ENCODE measurements around the gene NPR3. TPM values are rescaled to one million over a fixed set of nuclear protein-coding genes. Genes with fewer than 3 reads are reported as not detected.

Gene NPR3
- total and polyA plus RNA-seq, 4 donors, result 0.70 to 15.4 (median 2.2) TPM

- Histone ChIP-seq H3K9ac (ENCODE audit: low read depth in 1 of 2, low read length in 2 of 2) (no peak overlapping the region), H3K27ac (ENCODE audit: low read depth in 1 of 2, low read length in 2 of 2) (no peak overlapping the region), H3K27me3 (ENCODE audit: control insufficient read depth in 4 of 4, insufficient read depth in 4 of 4, low read length in 3 of 4) (no peaks in the 10 kb centered on the region), H3K4me3 (ENCODE audit: low read depth in 1 of 3, low read length in 3 of 3) (no peak overlapping the region), H3K36me3 (ENCODE audit: control insufficient read depth in 4 of 4, insufficient read depth in 3 of 4, low read depth in 1 of 4, low read length in 3 of 4) (no peaks in the 10 kb centered on the region), H3K9me3 (ENCODE audit: control insufficient read depth in 4 of 4, low read length in 3 of 4) (no peaks in the 10 kb centered on the region), H3K4me1 (ENCODE audit: control insufficient read depth in 4 of 4, insufficient read depth in 4 of 4, low read length in 3 of 4) (no peaks in the 10 kb centered on the region)
- TF ChIP-seq ATF3 (IDR thresholded peaks at IDR 0.05), result no peak
- no peak for TF ChIP-seq NR2F2 (IDR thresholded peaks at IDR 0.05)
- no peak for TF ChIP-seq ZBTB33 (IDR thresholded peaks at IDR 0.05)
- no peak for TF ChIP-seq REST (IDR thresholded peaks at IDR 0.05)
- TF ChIP-seq JUND (IDR thresholded peaks at IDR 0.05), result no peak
- no peak for TF ChIP-seq HNF4A (conservative IDR thresholded peaks at IDR 0.05)
- TF ChIP-seq TAF1 (conservative IDR thresholded peaks at IDR 0.05), result no peak
- TF ChIP-seq YY1 (IDR thresholded peaks at IDR 0.05), result no peak
- TF ChIP-seq MAX (IDR thresholded peaks at IDR 0.05), result no peak
- no peak for TF ChIP-seq HNF4G (IDR thresholded peaks at IDR 0.05)
- TF ChIP-seq FOXA1 (IDR thresholded peaks at IDR 0.05), result no peak
- TF ChIP-seq GABPA (IDR thresholded peaks at IDR 0.05 in 1 of 2, conservative IDR thresholded peaks at IDR 0.05 in 1 of 2), result no peak
- TF ChIP-seq RAD21 (IDR thresholded peaks at IDR 0.05), result no peak
- TF ChIP-seq SP1 (IDR thresholded peaks at IDR 0.05), result no peak
- no peak for TF ChIP-seq RXRA (IDR thresholded peaks at IDR 0.05)
- no peak for TF ChIP-seq CTCF (IDR thresholded peaks at IDR 0.05; ENCODE audit: low read depth, low read length, missing input control)
- DNase-seq (ENCODE audit: low spot score), result no peak
- 37% methylated on average over 6 of the region's 6 CpGs for WGBS
These were observed 95.0 kb downstream of the NPR3 start for GRCh38 chr5:32805971-32806638.

All from liver (tissue), 9 donors.